Gastroesophageal sphincter (tissue), 3 donors: ENCODE results near the gene DDX28.
"Not testable (repeated sequence)": the region's sequence is repeated elsewhere in the genome, so short reads cannot be mapped to it uniquely, and the experiment has no call there.

Experiments used
- EP300 ChIP-seq: sonication (generic); formaldehyde crosslinking; IDR thresholded peaks from one replicate; pipeline ENCODE4 v1.6.1; 2017; ENCODE audit warnings: antibody characterized with exemption, mild to moderate bottlenecking
- POLR2A ChIP-seq, 2 donors: fragments of 450-650 bp; IDR thresholded peaks; one replicate each; pipeline ENCODE4 v1.6.1; 2017; ENCODE audit warnings: antibody characterized with exemption in 2 of 2, mild to moderate bottlenecking in 2 of 2, moderate library complexity in 1 of 2
- POLR2AphosphoS5 ChIP-seq: sonication (generic); formaldehyde crosslinking; IDR thresholded peaks from one replicate; pipeline ENCODE4 v1.6.1; 2017; ENCODE audit warnings: antibody characterized with exemption
- TF ChIP-seq, protein P1 (sequence below), 4 experiments: fragments of 200-600 bp in 2 of 4; fragments of 450-650 bp in 2 of 4; sonication (generic) in 1 of 4; IDR thresholded peaks; one replicate each; pipeline ENCODE4 v1.5.1; 2017 to 2019; ENCODE audit warnings: antibody characterized with exemption in 4 of 4, mild to moderate bottlenecking in 2 of 4, moderate library complexity in 2 of 4

DNA sequence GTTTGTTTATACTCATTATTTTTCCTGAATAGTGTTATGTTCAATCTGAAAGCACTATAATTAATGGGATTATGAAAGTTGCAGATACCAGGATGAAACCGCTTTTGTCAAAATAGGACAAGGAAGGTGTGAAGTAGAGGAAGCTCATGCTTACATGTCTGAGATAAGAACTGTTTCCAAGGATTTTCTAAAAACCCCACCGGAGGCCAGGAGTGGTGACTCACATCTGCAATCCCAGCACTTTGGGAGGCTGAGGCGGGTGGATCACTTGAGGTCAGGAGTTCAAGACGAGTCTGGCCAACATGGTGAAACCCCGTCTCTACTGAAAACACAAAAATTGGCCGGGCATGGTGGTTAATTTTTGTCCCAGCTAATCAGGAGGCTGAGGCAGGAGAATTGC lies 7.1 kb upstream of the DDX28 start:
- TF ChIP-seq, protein P1, sequence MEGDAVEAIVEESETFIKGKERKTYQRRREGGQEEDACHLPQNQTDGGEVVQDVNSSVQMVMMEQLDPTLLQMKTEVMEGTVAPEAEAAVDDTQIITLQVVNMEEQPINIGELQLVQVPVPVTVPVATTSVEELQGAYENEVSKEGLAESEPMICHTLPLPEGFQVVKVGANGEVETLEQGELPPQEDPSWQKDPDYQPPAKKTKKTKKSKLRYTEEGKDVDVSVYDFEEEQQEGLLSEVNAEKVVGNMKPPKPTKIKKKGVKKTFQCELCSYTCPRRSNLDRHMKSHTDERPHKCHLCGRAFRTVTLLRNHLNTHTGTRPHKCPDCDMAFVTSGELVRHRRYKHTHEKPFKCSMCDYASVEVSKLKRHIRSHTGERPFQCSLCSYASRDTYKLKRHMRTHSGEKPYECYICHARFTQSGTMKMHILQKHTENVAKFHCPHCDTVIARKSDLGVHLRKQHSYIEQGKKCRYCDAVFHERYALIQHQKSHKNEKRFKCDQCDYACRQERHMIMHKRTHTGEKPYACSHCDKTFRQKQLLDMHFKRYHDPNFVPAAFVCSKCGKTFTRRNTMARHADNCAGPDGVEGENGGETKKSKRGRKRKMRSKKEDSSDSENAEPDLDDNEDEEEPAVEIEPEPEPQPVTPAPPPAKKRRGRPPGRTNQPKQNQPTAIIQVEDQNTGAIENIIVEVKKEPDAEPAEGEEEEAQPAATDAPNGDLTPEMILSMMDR (IDR thresholded peaks at IDR 0.05): not testable (repeated sequence)
- not testable (repeated sequence) for TF ChIP-seq POLR2A (IDR thresholded peaks at IDR 0.05); POLR2AphosphoS5; EP300
